HG03045 (cell line): Measurements from ENCODE around the gene ACVR1B.

ENCODE experiments used
- ATAC-seq: cut with Tn5 transposase; IDR thresholded peaks from one replicate; pipeline ENCODE4 v1.9.1; 2021; ENCODE audit warnings: mild to moderate bottlenecking, moderate library complexity; ENCODE audit not compliant: unreplicated experiment

Gene ACVR1B

DNA sequence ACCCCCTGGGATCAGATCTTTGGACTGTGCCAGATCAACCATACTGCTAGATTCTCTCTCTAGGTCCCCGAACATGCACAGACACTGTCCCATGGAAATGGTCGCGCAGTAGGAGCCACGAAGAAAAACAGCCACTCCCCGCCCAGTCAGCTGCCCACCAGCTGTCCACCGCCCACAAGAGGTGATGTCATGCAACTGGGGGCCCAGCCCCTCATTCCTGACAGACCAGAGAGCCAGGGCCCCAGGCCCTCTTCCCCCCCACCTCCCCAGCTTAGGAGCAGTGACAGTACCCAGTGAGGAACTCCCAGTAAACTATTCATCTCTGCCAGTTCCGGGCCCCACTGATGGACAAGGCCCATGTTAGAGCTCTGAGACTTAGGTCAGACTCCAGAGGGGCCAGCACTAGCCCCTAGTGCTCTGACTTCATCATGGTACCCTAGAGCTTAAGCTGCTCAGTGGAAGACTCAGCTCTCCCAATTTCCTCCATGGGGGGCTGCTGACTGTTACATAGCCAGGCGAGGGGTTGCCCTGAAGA is 51.6 kb downstream of the ACVR1B start:
- ATAC-seq, result no peak

DNA sequence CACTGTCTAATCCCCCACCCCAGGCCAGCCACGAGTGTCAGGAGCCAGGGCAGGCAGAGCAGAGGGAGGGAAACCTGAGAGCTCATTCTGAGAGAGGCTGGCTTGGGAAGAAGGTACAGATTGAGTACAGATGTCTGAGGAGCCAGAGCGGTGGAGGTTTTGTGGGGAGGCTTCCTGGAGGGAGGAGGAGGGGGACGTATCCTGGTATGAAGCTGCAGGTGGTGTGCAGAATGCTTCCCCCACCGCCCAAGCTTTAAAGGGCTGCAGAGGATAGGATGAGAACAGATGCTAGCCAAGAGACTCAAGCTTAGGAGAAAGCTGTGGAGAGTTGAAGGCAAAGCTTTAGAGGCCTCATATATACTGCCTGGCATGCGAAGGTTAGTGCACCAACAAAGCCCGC is 52.1 kb downstream of the ACVR1B start:
- no peak for ATAC-seq

DNA sequence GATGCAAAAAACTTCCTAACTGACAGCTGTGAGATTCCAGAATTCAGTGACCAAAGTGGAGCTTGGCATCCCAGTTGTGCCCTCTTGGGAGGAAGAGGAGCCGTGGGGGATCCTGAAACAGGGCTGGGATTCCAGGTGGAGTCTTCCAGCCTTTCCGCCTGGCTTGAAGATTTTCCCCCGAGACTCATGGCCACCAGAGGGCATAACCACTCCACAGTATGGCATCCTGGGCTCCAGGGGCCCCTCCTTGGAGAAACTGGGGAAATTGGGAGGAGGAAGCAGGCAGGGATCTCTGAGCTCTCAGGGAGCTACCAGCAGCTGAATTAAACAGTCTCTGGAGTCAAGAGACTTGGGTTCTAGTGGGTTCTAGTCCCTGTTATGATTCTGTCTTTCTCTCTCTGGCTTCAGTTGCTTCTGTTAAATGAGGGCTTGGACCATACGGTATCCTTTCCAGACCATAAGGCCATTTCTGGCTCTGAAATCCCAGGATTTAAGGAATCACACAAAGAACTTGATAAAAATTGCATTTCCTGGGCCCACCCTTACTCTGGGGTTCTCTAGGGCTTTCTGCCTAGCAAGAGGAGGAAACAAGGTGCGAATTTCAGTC is 52.6 kb downstream of the ACVR1B start:
- no peak for ATAC-seq

DNA sequence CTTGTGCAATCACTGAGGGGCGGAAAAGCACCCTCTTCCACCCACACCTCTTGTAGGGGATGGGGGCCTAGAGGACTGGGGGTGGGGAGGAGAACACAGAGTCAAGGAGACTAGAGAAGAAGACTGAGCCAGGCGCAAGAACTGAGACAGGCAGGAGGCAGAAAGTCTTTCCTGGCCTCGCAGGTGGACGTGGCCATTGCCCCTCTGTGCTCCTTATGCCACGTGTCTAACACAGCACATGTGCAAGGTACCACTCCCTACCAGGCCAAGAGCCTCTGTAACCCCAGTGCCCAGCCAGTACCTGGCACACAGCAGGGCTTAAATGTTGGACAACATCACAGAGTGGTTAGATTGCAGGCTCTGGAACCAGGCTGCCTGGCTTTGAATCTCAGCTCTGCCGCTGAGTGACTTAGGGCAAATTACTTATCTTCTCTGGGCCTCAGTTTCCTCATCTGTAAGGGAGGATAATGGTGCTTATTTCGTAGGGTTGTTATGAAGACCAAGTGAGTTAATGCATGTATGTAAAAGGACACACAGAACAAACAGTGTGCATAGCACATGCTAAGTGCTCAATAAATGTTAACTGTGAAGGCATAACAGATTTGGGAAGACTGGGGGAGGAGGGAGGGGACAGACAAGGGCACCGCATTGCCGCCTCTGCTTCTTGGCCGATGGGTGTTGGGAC is 53.9 kb downstream of the ACVR1B start:
- no peak for ATAC-seq

DNA sequence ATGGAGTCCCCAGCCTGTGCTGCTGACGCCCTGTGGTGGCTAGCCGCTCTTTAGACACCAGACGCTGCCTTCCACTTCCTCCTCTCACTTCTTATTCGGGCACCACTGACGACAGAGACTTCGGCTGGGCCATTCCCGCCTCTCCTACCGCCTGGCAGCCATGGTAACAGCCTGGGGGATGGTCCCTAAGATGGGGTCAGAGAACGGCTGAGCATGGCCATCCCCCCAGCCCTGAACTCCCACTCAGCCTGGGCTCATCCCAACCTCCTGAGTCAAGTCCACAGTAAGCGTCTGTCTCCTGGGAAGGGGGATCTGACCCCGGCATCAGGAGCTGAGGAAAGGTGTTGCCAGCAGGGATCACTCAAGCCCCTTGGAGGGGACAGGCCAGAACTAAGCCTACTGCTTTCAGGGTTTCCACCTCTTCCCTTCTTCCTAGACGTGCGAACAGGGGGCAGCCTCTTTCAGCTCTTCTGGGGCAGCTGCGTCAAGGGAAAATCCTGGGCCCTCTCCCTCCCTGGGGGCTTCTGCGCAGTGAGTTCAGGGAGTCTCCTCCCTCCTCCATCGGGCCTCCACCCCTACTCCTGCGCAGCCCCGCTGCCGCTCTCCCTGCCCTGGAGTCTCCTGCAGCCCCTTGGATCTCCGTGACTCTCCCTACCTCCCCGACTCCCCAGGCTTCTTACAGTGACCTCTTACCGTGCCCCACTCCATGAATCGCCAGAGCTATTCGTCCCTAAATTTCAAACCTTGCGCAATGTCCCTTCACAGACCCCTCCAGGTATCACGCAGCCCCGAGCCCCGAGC is 54.6 kb downstream of the ACVR1B start:
- ATAC-seq, result peak; percentile 62

DNA sequence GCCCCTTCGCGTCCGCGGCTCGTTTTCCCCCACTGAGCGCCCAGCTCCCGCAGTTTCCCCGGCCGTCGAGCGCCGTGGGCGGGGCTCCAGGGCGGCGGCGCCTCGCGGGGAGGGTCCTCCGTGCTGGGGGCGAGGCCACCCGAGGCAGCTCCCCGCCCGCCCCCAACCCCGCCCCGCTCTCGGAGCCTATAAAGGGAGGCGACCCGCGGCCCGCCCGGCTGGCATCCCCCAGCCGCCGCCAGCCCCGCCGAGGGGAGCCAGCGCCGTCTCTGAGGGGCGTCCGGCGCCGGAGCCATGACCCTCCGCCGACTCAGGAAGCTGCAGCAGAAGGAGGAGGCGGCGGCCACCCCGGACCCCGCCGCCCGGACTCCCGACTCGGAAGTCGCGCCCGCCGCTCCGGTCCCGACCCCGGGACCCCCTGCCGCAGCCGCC is 55.2 kb downstream of the ACVR1B start, which contains the start of gene TAMALIN:
TAMALIN (plus strand) TSS at position 221 of the 432 bp plus-strand sequence; CDS start at position 295, 74 bp downstream.
- ATAC-seq, result peak; percentile 31

DNA sequence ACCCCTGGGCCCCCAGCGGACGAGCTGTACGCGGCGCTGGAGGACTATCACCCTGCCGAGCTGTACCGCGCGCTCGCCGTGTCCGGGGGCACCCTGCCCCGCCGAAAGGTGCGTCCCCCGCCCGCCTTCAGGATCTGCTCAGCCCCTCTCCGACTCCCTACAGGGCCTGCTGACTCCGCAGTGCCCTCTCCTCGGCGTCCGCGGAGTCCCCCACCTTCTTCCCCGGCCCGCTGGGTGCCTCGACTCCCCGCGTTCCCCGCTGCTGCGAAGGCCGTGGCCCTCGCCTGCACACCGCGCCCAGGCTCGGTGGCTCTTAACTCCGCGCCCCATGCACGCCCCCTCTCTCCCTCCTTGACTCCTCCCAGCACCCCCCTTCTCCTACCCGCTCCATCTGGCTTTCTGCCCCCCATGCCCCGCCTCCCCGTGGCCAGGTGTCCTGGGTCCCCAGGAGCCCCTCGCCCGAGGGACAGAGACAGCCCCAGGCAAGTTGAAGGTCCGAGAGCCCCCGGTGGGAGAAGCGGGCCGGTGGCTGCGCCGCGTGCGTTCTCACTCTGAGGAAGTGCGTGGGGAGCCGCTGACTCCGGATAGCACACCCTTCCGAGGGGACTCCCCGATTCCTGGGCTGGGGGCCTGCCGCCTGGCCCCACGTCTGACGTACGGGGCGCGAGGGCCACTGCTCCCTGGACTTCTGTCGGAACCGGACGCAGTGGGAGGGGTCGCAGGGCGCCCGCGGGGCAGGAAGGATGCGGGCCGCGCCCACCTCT is 55.8 kb downstream of the ACVR1B start:
- ATAC-seq, result no peak

DNA sequence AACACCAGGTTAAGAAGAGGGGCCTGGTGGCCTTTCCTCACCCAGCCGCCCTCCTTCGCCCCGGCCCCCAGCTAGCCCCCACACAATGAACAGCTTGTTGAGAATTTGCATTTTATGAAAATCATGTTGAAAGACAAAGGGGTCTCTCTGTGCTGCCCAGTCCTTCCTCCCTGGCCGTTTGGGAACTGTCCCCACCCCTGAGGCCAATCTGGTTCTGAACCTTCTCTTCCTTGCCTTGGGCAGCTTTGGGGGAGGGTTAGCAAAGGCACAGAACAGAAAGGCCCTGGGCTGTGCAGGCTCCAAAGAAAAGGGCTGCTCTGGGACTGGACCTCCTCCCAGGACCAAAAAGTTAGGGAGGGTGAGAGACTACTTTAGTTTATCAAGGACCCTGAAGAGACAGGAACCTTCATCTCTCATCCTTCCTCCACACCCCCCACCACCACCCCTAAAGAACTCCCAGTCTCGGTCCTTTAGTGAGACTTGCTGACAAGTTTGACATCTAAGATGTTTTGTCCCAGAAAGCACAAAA is 56.5 kb downstream of the ACVR1B start:
- no peak for ATAC-seq

DNA sequence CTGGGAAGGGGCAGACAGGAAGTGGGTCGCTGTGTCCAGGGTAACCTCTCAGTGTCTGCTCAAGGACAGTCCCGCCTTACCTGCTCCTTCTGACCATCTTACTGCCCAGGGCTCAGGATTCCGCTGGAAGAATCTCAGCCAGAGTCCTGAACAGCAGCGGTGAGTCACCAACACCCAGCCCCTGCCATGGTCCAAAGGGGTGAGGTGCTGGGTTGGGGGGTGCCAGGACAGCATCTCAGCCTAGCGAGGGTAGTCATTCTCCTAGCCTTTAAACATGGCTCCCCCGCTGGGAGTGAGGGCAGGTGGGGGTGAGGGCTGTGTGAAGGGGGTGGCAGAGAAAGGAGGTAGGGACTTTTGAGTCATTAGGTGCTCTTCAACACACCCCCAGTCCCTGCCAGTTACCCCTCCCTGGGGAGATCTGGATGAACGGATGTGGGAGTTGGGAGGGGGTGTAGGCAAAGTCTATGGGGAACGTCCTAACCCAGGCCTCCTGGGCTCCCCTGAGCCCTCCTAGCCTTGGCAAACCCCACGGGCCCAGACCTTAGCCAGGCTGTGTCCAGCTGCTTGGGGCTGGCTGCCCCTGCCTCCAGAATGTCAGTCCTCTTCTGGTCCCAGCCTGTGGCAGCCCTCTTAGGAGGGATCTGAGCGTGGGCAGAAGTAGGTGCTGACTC is 57.7 kb downstream of the ACVR1B start:
- no peak for ATAC-seq

DNA sequence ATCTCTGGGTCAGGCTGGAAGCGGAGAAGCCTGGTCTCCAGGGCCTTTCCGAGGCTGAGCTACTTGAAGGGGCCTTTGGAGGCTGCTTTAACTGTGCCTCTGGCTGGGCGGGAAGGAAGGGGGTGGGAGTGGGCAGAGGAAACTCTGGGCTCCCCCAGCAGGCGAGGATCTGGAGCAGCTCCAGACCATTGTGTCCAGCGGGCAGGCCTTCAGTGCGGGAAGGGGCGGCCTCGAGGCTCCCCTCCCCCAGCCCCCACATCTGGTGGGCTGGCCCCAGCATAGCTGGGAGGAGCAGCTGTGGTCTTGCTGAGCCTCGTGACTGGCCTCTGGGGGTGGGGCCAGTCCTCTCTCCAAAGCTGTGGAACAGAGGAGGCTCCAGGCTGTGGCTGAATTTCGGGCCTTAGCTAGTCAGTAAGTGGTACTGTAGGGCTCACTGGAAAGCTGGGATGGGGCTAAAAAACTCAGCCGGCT is 58.7 kb downstream of the ACVR1B start:
- ATAC-seq, result no peak

DNA sequence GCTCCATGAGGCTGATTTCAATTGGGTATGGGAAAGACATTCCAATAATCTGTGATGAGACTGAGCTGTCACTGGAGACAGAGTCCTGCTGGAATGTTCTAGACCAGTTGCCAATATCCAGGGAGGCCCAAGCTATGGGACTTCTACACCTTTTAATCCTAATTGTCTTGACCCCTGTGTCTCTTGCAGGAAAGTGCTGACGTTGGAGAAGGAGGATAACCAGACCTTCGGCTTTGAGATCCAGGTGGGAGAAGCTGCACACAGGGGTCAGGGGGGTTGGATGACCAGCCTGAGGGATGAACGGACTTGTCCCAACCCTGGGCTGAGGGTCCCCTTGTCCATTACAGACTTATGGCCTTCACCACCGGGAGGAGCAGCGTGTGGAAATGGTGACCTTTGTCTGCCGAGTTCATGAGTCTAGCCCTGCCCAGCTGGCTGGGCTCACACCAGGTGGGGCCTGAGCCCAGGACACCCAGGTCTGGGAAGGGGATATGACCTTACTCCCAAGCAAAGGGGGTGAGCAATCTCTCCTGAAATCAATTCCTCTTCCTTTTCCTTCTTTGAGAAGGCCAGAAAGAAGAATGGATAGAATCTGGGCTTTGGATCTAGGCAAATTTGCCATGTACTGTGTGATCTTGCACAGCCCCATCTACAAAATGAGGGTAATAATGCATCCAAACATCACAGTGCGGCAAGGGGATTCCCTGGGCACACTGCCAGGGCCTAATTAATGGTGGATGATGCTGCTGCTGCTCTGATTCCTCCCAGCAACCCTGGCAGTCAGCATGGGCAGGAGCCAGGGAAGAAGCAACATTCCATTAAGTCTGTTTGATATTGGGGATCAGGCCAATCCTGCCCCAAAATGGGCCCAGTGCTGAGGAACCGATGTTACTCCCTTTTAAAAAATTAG is 59.4 kb downstream of the ACVR1B start:
- ATAC-seq, result no peak

DNA sequence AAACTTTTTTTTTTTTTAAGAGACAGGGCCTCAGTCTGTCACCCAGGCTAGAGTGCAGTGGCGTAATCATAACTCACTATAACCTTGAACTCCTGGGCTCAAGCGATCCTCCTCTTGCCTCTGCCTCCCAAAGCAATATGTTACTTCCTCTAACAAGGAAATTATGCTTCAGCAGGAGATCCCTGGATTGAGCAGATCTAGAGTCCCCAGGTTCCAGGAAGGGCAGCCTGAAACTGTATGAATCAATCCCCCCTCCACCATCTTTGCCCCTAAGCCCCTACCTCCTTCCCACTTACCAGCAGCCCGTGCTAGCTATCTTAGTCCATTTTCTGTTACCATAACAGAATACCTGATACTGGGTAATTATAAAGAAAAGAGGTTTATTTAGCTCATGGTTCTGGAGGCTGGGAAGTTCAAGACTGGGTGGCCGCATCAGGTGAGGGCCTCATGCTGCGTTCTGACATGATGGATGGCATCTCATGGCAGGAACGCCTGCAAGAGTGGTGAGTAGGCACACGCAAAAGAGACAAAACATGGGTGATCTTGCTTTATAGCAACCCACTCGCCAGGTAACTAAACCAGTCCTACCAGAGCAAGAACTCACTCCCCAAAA is 60.2 kb downstream of the ACVR1B start:
- no peak for ATAC-seq

DNA sequence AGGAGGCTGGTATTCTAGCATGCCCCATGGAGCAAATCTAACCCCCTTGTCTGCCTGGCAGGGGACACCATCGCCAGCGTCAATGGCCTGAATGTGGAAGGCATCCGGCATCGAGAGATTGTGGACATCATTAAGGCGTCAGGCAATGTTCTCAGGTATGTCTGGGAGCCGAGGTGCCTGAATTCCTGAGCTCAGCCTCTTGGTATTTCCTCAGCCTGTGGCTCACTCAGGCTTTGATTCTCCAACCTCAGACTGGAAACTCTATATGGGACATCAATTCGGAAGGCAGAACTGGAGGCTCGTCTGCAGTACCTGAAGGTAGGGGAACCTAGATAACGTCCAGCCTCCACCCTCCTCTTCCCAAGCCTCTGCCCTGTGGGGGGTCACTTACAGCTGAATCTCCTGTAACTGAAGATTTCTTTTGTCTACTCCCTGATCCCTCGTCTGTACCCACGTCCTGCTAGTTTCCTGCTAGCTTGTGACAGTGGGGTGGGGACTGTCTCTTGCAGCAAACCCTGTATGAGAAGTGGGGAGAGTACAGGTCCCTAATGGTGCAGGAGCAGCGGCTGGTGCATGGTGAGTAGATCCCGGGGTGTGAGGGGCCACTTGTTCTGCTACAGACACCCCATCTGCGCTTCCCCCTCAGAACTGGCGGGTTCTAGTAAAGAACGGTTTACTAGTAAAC is 62.3 kb downstream of the ACVR1B start:
- ATAC-seq, result no peak

DNA sequence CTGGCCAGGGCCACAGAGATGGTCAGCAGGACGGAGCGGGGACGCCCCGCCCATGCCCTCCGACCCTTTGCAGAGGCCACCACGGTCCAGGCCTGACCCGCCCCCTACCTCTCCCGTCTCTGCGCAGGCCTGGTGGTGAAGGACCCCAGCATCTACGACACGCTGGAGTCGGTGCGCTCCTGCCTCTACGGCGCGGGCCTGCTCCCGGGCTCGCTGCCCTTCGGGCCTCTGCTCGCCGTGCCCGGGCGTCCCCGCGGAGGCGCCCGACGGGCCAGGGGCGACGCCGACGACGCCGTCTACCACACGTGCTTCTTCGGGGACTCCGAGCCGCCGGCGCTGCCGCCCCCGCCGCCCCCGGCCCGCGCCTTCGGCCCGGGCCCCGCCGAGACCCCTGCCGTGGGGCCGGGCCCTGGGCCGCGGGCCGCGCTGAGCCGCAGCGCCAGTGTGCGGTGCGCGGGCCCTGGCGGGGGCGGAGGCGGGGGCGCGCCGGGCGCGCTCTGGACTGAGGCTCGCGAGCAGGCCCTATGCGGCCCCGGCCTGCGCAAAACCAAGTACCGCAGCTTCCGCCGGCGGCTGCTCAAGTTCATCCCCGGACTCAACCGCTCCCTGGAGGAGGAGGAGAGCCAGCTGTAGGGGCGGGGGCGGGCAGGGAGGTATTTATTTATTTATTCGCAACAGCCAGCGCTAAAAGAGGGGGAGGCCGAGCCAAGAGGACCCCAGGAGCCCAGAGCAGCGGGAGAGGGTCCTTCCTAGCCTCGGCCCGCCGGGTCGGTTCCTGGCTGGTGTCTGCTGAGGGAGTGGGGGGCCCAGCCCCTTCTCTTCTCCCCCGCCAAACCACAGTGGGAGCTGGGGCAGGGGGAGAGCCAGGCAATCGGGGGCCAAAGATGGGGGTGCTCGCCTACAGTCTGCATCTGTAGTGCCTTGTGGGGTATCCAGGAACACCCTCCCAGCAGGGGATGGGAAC is 63.4 kb downstream of the ACVR1B start:
- ATAC-seq, result no peak

DNA sequence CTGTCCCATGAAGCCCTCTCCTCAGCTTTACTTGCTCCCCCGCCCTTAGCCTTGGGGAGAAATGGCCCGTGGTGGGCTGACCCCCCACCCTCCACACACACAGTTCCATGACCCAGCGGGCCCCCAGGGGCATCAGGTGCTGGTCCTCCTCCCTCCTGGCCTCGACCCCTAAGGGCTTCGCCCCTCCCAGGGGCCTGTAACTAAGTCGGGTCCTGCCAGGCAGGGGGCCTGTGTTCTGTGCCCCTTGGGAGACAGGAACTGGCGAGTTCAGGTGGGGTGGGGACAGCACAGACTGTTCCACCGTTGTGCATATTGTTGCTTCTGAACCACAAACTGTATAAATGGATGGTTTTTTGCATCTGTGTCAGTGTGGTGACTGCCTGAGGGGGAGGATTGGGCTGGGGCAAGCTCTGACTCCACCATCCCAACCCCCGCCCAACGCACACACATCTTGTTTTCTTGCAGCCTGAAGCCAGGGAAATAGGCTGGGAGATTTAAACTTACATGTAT is 64.1 kb downstream of the ACVR1B start:
- no peak for ATAC-seq

DNA sequence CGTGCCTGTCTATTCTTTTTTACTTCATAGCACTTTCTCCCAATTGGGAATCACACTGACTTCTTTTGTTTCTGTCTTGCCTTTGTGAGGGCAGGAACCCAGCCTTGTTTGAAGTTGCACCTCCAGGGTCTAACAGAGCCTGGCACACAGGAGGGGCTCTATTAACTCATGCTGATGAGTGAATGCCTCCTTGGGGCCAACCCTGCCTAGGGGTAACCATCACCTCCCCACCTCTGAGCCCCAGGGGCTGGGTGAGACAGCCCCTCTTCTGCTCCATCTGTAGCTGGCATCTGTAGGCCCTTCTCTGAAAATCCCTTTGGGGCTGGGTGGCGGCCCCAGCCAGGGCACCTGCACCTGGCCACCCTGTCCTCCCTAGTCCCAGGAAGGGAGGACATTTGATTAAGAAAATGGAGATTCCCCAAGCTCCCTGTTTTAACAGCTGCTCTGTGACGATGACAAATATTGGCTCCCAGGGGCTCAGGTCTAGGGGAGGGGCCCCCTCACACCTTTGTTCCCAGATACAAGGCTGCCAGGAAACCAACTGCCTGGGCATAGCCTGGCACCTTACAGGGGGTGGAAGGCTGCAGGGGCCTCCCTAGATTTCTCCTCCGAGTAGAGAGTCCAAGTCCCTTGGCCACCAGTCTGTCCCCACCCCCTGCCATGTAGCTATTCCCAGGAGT is 67.1 kb downstream of the ACVR1B start:
- no peak for ATAC-seq
